Measurements from ENCODE around the gene EMP1.
A peak's percentile ranks its signal among the peaks of the same experiment; 100 is the strongest.

Gene EMP1

DNA sequence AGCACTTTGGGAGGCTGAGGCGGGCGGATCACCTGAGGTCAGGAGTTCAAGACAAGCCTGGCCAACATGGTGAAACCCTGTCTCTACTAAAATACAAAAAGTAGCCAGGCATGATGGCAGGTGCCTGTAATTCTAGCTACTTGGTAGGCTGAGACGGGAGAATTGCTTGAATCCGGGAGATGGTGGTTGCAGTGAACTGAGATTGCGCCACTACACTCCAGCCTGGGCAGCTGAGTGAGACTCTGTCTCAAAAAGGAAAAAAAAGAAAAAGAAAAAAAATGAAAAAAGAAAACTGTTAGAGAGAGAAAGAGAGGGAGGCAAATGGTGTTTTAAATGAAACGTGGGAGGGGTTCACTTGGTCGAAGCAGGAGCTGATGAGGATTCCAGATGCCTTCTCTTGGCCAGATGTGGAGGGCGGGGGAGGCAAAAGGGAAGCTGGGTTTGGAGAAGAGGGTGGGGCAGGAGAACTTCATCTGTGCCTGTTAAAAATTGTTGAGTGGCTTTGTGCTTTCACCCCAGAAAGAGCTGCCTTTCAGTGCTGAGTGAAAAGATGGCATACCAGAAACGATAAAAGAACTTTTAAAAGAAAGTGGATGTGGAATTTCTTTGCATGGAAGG, 1.1 kb downstream of the EMP1 start:
- DNase-seq (ENCODE audit: low spot score): no peak

DNA sequence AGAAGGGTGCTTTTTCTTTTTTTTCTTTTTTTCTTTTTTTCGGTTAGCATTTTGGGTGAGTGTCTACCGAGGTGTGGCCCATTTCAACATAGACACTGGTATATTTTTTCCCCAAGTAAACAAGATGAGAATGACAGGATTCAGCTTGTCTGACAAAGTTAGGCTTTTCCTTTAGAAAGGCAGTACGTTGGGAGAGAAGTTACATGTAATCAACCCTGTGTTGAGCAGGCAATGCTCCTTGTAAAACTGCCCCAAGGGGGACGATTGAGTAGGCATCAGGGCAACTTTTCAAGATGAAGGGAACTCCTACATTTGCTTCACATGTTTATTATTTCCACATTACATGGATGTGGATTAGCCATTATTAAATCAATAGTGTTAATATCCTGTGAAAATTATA, 1.7 kb downstream of the EMP1 start:
- no peak for DNase-seq (ENCODE audit: low spot score)

DNA sequence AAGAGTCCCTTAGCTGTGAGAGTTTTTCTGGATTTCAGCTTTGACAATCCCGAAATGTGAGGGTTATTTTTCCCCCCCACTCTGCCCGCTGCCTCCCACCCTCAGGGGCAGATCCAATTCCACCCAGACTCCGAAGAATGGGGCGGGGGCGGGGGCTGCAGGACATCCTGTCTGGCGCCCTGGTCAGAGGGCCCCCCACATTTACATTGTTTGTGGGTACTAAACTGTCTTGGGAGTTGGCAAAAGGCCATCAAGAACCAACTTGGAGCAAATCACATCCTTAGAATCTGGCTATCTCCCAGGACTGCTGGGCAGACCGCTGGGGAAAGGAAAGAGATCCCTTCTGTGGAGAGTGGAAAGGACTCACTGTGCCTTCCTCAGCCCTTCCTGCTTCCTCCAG, 2.4 kb downstream of the EMP1 start:
- DNase-seq (ENCODE audit: low spot score): no peak

DNA sequence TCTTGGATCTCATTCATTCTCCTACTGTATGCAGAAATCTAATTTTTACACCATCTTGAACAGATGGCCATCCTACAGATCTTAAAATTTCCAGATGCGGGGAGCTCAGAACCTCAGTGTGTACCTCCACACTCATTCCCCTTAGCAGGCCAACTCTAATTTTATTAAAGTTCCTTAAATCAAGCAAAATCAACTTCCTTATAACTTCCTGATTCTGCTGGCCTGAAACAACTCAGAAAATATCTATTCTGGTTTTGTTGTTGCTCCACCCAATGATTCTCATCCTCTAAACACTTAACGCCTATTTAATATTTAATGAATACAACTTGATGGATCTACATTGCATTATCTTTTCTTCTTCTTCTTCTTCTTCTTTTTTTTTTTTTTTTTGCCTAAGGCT, 3.1 kb downstream of the EMP1 start:
- DNase-seq (ENCODE audit: low spot score): no peak

DNA sequence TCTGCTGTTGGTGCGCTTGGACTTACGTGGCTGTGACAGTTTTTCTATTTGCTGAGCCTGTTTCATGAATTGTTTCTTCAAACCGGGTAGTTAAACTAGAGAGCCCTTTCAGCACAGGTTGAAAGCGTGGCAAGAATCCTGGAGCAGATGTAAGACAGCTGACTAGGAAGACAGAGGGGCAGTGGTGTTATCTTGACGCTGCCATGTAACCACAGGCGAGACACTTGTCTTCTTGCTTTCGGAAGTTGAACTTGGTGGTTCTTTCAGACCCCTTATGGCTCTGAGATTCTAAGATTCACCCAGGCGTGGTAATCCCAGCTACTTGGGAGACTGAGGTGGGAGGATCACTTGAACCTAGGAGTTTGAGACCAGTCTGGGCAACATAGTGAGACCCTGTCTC, 4.3 kb downstream of the EMP1 start:
- DNase-seq (ENCODE audit: low spot score): no peak

DNA sequence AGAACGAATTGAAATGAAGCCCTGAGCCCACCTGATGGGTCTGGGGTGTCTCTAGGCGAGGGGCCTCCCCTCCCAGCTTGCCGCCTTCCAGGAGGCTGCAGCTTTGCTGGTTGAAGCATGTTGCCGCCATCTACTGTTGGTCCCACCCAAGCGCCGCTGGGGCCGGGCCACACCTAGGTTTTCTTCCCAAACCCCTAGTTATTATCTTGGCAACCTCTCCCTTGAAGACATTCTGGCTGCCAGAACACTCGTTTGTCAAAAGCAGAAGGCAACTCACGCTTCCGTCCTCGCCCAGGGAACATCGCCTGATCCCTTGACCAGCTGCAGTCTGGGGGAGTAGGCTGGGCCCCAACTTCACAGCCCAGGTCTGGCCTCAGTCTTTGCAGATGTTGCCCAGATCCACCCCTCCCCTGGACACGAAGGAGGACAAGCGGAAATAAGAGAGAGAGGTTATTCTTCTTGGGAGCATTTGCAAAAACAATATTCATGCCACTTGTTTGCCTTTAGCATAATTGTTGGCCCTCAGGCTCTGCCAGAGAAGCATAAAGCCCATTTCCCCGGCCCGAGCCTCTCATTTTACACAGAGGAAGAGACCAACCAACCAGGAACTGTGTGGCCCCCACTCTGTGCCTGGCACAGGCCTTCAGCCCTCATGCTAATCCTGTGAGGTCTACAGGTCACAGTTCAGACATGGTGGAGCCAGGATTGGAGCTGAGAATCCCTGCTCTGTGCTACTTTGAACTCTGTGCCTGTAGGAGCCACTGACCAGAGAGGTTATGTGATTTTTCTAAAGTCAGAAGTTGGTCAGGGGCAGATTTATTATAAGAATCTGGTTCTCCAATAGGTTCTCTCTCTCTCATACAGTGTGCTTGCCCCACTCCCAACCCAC, 6.8 kb downstream of the EMP1 start:
- no peak for DNase-seq (ENCODE audit: low spot score)

DNA sequence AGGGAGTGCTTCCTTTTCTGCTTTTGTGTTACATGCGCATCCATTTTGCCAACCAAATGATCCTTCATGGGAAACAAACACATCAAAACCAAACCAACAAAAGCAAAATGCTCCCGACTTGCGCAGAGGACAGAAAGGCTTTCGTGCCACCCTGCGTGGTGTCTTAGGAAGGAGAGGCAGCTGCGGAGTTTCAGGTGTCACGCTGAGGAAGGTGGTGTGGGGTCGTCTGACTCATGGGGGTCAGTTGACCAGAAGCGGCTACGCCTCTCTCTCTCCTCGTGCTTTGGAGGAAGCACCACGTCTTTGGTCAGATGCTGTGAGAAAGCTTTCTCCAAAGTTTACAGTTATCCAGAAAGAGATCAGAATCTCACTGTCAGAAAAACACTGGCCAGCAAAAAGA, 7.9 kb downstream of the EMP1 start:
- DNase-seq (ENCODE audit: low spot score): no peak

DNA sequence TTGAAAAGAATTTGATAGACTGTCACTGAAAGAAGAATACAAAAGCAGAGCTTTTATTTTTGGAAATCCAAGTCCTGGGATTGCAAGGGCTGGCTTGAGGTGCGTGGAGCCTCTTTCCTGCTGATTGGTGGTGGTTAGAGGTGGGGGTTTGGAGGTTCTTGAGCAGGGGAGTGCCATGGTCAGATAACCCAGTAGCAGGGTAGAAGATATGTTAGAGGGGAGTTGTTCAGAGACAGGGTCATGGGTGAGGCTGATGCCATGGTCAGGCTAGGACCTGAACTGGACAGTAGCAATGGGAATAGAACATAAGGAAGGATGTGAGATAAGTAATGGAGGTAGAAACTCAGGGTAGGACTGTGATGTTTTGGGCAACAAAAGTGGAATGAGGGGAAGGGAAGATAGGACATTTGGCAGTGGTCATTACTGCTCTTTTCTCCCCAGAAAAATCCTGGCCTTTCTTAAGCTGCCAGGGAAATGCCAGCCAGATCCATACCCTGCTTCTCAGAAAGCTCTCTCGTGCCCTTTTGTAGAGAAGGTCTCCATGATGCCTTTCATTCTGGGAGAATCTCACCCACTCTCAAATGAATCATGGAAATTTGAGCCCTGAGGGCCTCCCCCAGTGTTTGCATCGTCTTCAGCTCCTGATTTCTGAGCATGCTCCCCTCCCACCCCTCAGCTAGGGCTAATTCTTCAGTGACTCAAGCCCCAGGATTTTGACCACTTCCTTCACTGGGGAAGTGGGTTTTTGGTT, 9.5 kb downstream of the EMP1 start:
- DNase-seq (ENCODE audit: low spot score): no peak

DNA sequence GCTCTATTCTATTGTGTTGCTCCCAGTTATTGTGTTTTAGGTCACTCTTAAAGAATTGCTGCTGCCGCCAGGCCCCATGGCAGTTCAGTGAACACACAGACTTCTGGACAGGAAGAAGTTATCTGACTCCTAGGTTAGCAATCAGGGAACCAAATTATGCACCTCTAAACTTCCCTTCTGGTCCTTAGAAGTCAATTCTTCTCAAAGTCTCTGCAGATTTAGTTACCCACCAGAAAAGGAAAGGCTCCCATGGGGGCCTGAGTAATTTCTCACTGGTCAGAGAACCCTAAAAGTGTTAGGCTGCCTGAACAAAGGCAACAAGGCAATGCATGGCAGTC, 10.0 kb downstream of the EMP1 start:
- DNase-seq (ENCODE audit: low spot score): no peak

DNA sequence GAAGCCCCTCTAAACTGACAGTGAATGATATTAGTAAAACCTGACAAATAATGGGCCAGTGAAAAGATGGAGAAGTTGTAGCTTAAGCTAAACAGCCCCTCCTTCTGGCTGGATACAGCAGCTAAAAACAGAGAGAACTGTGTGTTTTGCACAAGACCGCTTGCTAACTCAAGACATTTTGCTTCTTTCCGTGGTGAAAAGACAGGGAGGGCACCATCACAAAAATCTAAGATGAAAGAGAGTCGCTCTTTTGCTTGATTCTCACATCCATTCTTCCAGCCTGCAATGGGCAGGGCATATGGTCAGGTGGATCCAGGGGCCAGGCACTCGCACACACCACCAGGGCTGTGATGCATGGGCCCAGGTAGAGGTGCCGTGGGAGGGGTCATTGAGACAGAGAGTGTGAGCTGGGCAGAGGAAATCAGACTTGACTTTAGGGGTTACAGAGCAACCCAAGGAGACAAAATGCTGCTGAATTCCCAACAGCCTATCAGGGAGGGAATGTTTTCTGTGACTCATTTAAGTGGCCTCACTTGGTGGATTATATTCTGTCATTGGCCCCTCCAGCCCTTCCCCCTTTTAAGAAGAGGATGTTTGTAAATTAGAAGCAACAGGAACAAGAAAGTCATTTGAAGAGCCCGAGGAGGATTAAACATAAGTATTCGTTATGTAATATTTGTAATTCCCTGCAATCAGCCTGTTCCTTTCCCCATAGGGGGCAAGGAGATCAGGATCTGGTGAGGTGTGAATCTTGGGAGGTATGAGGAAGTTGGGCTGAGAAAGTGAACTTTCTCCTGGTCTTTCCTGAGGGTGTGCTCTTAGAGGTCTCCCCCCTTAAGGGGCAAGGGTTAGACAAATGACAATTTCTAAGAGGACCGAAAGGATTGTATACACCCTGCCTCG, 12.3 kb downstream of the EMP1 start:
- no peak for DNase-seq (ENCODE audit: low spot score)

DNA sequence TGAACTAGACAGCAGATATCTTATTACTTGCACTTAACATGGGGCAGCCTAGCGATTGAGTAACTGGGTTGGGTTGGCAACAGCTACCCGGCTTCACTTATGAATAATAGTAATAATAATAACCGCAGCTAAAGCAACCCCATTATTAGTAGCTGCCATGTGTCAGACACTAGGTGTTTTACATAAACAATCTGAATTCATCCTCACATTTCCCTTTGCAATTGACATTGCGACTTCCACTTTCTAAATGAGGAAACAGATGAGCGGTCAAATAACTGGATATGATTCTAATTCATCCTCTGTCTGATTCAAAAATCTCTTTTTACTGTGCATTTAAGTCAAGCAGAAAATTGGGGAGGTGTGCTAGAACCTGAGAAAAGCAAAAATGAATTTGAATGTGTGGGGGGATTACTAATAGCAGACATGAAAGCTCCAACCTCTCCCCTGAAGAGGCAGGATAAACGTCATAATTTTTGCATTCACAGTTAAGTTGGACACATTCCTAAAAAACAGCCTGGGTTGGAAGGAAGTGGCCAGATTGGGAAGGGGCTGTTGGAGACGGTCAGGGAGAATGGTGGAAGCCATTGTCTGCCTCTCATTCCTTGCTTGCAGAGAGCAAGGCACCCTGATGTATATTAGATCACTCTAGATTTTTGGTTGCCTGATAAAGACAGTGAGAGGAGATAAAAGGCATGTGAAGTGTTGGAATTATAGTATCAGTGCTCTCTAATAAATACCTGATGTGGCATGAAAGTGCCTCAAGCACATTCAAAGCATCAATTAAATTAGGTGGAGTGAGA, 13.1 kb downstream of the EMP1 start:
- DNase-seq (ENCODE audit: low spot score): no peak

DNA sequence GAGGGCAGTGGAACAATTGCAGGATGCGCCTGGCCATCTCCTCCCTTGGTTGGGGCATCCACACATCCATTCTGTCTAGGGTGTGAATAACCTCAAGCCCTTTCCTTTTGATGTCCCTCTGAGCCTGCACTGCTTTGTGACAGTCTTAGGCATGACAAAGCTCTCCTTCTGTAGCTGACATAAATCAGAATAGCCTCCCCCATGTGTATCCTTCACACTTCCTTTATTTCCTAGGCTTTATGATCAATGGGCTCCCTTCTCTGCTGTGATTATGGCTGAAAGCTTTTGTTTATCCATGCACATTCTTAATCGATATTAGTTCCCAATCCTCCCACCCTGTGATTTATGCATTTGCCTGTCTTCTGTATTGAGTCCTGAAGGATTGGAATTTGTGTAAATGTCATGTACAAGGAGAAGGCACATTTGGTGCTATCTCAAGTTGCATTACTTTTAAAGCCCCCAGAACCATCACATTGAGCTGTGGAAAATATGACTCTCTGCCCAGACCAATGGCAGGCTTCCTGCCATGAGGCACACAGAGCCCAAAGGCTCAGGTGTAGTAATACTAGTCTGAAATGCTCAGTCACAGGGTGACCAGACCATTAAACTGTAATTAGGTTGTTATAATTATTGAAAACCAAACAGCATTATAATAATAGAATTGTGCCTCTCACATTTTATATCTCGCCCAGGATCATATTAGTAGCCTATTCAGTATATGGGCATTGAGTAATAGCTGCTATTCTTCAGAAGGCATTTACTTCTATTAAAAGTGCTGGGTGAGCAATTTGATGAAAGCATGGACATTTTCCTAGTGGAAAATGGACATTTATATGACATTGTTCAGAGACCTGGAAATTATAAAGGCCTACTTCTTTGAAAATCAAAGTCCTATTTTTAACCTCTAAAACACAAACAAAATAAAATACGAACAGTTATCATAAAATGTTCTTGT, 14.0 kb downstream of the EMP1 start:
- DNase-seq (ENCODE audit: low spot score): no peak

DNA sequence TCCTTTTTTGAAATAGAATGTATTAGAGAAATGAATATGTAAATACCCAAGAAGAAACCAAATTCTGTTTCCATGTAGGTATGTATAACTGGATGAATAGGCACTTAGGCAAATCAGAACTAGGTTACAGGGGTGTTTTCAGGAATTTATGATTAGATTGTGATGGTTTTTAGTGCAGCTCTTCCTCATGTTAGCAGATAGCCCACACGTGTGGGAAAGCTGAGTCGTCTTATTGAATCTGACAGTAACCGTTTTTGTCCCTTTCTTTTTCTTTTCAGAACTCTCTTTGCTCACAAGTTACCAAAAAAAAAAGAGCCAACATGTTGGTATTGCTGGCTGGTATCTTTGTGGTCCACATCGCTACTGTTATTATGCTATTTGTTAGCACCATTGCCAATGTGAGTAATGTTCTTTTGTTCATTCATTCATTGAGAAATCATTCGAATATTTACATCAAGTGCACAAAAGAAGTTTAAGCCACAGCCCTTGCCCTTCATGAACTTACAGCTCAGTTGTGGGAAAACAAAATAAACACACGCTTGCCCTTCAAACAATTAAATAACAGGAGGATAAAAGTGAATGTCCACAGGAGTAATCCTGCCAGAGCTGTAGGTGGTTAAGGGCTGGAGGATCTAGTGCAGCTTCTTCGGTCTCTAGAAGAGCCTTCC, 14.8 kb downstream of the EMP1 start:
- no peak for DNase-seq (ENCODE audit: low spot score)

DNA sequence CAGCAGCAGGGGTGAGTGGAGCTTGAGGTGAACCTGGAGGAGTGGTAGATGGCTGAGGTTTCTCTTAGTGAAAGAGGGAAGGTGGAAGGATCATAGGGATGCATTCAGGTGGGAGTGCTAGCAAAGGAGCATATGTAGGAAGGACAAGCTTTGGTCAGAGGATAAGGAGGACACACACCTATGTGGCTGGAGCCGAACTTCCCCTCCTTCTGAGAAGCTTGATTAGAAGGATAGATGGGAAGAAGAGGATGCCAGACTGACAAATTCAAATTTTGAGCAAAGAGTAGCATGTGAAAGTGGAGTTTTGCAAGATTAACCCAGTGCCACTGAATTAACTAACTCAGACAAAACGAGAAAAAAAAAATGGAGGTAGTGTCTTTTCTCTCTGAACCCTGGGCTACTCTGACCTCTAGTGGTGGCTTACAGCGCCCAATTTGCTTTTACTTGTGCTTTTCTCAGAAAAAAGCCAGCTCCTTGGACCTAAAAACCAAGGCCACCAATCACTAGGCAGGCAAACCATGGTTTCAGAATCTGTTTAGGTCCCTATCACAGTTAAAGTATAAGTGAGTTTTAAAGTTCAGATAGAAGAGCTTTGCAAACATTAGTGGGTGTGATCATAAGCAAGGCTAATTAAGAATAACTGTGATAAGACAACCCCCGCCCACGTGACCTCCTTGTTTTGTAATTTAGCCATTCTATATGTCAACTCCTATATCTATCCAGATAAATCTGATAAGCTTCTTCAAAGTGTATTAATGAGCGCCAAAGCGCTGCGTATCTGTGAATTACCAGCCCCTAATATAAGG, 15.5 kb downstream of the EMP1 start:
- peak; percentile 66 for DNase-seq (ENCODE audit: low spot score)

DNA sequence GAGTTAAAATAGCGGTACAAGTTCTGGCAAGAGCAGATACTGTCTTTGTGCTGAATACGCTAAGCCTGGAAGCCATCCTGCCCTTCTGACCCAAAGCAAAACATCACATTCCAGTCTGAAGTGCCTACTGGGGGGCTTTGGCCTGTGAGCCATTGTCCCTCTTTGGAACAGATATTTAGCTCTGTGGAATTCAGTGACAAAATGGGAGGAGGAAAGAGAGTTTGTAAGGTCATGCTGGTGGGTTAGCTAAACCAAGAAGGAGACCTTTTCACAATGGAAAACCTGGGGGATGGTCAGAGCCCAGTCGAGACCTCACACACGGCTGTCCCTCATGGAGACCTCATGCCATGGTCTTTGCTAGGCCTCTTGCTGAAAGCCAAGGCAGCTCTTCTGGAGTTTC, 18.5 kb downstream of the EMP1 start:
- DNase-seq (ENCODE audit: low spot score): no peak

DNA sequence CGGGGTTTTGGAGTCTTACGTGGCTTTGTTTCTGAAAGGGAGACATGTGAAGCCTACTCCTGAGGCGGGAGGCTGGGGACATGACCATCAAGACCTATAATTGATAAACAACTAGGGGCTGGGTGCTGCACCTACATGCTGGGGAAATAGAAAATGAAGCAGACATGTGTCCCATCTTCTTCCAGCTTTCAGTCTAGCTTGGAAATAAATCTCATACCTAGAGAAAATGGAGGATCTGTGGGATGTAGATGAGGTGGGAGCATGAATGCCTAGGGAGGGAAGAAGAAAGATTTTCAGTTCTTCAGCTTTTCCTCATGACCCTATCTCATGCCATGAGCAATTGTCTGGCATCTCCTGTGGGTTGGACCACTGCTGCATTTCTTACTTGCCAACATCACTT, 22.1 kb downstream of the EMP1 start:
- no peak for DNase-seq (ENCODE audit: low spot score)

DNA sequence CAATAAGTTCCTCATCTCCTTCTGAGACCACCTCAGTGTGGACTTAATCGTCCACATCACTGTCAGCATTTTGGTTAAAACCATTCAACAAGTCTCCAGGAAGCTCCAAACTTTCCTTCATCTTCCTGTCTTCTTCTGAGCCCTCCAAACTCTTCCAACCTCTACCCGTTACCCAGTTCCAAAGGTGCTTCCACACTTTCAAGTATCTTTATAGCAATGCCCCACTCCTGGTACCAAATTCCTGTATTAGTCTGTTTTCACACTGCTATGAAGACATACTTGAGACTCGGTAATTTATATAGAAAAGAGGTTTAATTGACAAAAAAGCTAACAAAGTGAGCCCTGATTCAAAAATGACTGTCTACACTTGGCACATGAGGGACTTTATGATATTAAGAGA, 22.8 kb downstream of the EMP1 start:
- no peak for DNase-seq (ENCODE audit: low spot score)

DNA sequence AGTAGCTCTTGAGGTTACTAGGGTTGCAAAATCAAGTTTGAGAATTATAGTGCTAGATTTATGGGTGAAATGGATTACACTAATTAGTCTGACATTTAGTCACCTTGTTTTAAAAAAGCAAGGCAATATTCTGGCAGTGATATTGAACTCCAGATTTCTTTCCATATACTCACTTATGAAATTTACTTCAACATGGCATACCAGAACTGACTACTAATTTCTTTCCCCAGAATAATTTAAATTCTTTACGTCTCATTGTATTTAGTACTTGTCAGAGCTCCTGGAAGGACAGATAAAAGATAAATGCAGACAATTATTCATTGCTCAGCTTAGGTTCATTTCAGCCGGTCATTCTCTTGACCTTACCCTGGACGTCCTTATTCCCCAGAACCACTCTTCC, 24.3 kb downstream of the EMP1 start:
- no peak for DNase-seq (ENCODE audit: low spot score)

DNA sequence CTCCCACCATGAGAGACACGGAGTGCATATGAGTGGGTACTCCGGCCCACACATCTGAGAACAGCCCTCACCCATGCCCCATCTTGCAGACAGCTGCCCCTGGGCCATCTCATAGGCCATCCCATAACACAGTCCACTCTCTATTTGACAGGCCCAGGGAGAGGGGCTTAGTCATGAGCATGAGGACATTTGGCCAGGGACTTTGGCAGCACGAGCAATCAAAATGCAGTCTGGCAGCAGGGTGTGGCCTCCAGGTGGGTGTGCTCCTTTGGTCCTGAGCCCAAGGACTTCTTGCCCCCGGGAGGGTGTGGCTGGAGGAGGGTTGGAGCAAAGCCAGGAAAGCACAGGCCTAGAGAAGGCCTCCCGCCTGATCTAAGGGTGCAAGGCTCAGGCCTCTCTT, 25.6 kb downstream of the EMP1 start:
- peak; percentile 12 for DNase-seq (ENCODE audit: low spot score)
